Transverse colon (tissue), 3 donors: ENCODE measurements around the gene GALNT17.

Source experiments
- CTCF ChIP-seq, 5 experiments: fragments of 200-600 bp in 3 of 5; fragments of 450-650 bp in 2 of 5; sonication (generic) in 3 of 5; IDR thresholded peaks; 1 replicate in 2 of 5; 2 replicates in 3 of 5; pipeline ENCODE4 v1.5.1; 2016 to 2017; ENCODE audit warnings: antibody characterized with exemption in 5 of 5, inconsistent platforms in 3 of 5, mild to moderate bottlenecking in 2 of 5, moderate library complexity in 1 of 5
- POLR2A ChIP-seq: fragments of 450-650 bp; IDR thresholded peaks from one replicate; pipeline ENCODE4 v1.6.1; 2016; ENCODE audit warnings: antibody characterized with exemption, mild to moderate bottlenecking, moderate library complexity

GRCh38 chr7:71132377-71133231 is 660 bp downstream of the GALNT17 start:
- TF ChIP-seq CTCF (IDR thresholded peaks at IDR 0.05) (no peak), POLR2A (no peak)
